H1 (cell line): Measurements from ENCODE around the gene AGBL5. TPM values are rescaled to one million over a fixed set of nuclear protein-coding genes. Genes with fewer than 3 reads are reported as not detected.

Experiments used
- TEAD4 ChIP-seq: IDR thresholded peaks from 2 replicates; pipeline ENCODE4 v1.6.1; 2012; ENCODE audit warnings: low read depth, low read length, inconsistent platforms, mixed read lengths
- USF2 ChIP-seq: IDR thresholded peaks from 2 replicates; pipeline ENCODE4 v1.6.1; 2011; ENCODE audit warnings: low read length, improper control_type of control experiment
- polyA plus RNA-seq, 7 experiments: library from polyadenylated mRNA; depleted of rRNA in 3 of 7; stranded (reverse) in 5 of 7; unstranded in 2 of 7; fragments of >200 nt in 5 of 7; fragments of 200-250 nt in 2 of 7; gene quantifications; 1 replicate in 5 of 7; 2 replicates in 1 of 7; 4 replicates in 1 of 7; pipeline versions ENCODE4 v1.2.1 to v1.2.3, GENCODE V29; 2011 to 2013; ENCODE audit warnings: missing spikeins in 2 of 7, mixed read lengths in 2 of 7
- total RNA-seq: library from RNA; stranded (reverse); fragmentation: NEBNext Ultra II Directional; extraction: Animal tissue kit (Norgen Biotek cat#: 25700); gene quantifications from 2 replicates; pipeline ENCODE4 v1.2.1, GENCODE V29; 2021

AGBL5 gene
- total and polyA plus RNA-seq, 2 of the 8 experiments (the other 6 are each of a cell fraction or from before 2014, with no cell fraction given), result 45.4 to 62.0 TPM

DNA sequence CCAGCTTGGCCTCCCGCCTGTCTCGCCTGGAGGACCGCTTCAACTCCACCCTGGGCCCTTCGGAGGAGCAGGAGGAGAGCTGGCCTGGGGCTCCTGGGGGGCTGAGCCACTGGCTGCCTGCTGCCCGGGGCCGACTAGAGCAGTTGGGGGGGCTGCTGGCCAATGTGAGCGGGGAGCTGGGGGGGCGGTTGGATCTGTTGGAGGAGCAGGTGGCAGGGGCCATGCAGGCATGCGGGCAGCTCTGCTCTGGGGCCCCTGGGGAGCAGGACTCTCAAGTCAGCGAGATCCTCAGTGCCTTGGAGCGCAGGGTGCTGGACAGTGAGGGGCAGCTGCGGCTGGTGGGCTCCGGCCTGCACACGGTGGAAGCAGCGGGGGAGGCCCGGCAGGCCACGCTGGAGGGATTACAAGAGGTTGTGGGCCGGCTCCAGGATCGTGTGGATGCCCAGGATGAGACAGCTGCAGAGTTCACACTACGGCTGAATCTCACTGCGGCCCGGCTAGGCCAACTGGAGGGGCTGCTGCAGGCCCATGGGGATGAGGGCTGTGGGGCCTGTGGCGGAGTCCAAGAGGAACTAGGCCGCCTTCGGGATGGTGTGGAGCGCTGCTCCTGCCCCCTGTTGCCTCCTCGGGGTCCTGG, 31.4 kb downstream of the AGBL5 start (continued):
- TF ChIP-seq USF2 (no peak), TEAD4 (no peak)
